NCI-H1105 (cell line): ENCODE results near the gene ANKFN1.

Experiments used
- DNase-seq: peaks from one replicate; lab custom pipeline; 2025; lab: John Stamatoyannopoulos, UW

The ANKFN1 gene

GRCh38 chr17:56436142-56436541 lies 282.9 kb downstream of the ANKFN1 start:
- DNase-seq = no peak

DNA sequence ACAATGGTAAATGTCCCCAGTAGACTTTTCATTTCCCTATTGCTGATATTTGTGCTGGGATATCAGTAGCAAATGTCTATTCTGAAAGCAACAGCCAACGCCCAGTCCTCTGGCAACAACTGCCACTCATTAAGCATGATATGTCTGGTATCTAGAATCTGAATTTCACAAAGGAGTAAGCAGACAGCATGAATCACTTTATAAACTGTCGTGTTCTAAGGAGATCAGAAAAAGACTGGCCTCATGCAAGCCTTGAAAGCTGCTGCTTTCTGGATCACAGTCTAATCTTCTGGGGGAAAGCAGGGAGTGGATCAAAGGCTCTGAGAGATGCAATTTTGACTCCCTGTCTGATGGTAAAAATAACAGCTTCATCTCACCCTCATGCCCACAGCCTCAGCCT lies 287.1 kb downstream of the ANKFN1 start:
- DNase-seq = no peak

DNA sequence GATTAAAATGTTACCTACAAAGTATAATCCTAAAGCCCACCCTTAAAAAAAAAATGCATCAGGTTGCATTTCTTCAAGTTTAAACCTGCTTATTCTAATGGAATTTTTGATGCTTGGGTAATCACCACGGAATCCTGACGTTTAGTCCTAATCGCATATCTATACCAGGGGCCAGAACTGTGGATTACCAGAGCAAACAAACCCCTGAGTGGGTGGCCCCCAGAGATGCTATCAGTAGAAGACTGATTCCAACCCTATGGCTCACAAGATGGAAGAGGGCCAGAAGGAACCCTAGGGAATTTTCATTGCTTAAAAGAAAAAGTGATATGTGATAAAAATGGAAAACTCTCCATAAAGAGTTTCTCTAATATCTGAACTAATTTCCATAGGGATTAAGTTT lies 288.0 kb downstream of the ANKFN1 start:
- DNase-seq = no peak

DNA sequence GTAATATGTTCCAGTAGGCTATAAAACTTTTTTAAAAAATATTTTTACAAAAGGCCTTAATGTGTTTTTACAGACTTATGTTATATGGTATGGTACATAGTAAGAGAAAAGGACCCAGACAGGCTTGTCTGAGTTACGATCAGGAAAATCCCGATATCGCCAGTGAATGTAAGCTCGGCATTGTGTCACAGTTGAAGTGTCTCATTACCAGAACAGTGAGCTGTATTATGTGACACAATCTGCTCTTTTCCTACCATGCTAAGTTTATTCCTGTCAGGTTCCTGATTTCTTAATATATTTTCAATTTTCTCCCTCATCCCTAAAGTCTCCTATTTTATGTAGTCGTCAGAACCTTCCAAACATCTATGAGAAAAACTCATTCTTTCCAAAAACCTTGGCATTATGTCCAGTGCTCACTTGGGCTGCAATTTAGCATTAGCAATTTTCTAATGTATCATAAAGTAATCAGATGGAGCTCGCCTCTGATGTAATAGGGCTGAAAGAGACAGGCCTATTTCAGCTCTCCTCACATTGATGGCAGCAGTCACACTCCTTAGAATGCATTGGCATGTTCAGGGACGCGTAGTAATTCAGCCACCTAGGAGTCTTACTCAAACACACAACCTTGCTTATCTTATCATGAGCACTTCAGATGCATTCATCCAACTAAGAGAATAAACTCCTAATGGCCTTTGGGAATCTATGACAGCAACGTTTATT lies 292.6 kb downstream of the ANKFN1 start:
- no peak for DNase-seq

DNA sequence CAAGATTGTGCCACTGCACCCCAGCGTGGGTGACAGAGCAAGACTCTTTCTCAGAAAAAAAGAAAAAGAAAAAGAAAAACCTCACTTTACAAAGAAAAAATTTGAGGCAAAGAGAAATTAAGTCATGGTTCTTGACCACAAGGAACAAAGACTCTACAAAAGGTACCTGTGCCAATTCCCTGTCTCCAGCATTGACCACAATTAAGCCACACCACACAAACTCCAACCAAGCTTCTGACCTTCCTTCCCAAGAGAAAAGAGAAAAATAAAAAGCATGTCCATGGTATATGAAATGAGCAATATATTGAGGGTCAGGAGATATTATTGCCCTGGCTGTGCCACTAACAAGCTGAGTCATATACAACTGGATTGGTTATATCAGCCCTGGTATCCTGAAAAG lies 293.9 kb downstream of the ANKFN1 start:
- DNase-seq = no peak

DNA sequence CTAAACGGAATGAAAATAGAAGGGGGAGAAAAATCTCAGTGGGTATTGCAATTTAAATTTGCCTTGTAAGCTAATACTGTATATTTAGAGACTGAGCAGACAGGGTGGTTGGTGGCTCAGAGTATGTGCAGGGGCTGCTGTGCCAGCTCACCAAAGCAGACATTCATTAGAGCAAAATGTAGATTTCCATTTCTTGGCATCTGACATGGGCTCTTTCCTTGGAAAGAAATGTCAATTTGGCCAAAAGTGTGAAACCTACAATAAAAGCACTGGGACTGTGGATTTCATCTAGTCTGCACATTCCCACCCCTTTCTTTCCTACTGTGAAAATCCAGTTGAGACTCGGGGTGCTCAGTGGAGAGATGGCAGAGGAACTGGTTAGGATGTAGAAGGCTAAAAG lies 295.1 kb downstream of the ANKFN1 start:
- DNase-seq = no peak

DNA sequence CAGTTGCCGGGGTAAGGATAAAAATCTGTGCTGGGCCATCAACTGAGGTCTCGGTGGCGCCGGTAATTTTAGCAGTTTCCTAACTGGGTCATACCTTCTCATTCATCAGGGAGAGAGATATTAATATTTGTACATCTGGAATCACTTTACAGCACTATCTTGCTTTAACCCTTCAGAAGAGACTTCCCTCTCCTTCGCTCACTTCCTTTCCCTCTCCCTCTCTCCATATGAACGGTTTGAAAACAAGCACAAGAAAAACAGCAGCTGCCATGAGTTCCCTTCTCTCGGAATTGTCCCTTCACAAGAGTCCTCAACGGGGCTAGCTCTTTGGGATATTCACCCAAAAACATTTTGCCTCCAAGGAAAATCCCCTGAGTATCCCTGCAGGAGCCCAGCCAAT lies 295.9 kb downstream of the ANKFN1 start:
- no peak for DNase-seq

DNA sequence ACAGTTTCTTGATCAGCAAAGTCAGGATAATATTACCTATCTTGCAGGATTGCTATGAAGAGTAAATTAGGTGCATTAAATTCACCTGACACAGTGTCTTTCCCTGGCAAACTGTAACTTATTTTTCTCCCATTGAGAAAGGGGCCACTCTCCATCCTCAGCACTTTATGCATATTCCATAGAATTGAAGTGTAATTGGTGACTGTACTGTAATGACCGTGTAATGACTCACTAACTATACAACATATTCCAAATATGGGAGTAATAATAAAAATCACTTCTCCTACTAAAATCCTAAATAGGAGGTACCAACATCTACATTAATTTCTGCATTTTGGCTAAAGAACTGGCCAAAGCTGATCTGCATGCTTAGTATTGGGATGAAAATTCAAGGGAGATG lies 298.4 kb downstream of the ANKFN1 start:
- no peak for DNase-seq

DNA sequence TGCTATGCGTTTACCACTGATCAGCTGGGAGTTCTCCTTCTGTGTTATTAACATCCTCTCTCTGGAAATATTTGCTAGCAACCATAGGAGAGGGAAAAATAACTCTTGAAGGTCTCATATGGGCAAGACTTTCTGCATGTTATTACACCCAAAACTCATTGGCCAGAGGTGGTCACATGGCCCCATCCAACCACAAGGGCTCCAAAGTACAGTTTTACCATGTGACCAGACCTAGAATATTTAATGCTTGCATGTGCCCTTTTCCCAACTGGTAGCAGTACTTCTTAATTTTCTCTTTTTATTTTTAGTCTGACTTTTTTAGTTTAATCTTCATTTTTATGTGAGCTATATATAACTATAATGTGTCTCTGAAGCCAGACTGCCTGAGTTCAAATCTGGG lies 299.2 kb downstream of the ANKFN1 start:
- DNase-seq = no peak

DNA sequence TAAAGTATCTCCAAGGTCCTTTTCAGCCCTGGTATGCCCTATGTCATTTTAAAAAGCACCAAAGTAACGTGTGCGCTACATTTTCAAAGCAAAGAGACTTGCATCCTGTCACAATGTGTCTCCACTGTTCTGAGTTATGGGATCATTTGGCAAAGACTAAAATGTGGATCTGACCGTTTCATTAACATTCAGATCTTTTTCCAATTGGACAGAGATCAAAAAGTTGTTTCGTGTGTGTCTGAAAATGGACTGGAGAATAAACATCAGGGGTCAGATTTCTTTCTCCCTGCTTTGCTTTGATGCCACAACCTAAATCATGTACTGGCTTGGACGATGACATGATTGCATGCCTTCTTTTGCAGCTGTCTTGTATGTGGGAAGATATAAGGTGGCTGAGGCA lies 304.2 kb downstream of the ANKFN1 start:
- DNase-seq = no peak

GRCh38 chr17:56465886-56466285 lies 312.6 kb downstream of the ANKFN1 start:
- no peak for DNase-seq

GRCh38 chr17:56468840-56469239 lies 315.6 kb downstream of the ANKFN1 start:
- DNase-seq = no peak

- DNase-seq = no peak
These were observed 318.4 kb downstream of the ANKFN1 start for GRCh38 chr17:56471696-56472095.

- DNase-seq = no peak
These were observed 321.8 kb downstream of the ANKFN1 start for GRCh38 chr17:56475116-56475515.

- no peak for DNase-seq
These were observed 325.7 kb downstream of the ANKFN1 start for GRCh38 chr17:56478836-56479447.

- no peak for DNase-seq
These were observed 327.2 kb downstream of the ANKFN1 start for GRCh38 chr17:56480501-56480900.

- no peak for DNase-seq
These were observed 328.4 kb downstream of the ANKFN1 start for GRCh38 chr17:56481659-56482058.

GRCh38 chr17:56482229-56482628 lies 329.0 kb downstream of the ANKFN1 start:
- no peak for DNase-seq

GRCh38 chr17:56486732-56487131 lies 333.5 kb downstream of the ANKFN1 start:
- no peak for DNase-seq

GRCh38 chr17:56488800-56489199 lies 335.5 kb downstream of the ANKFN1 start:
- no peak for DNase-seq

- no peak for DNase-seq
These were observed 336.7 kb downstream of the ANKFN1 start for GRCh38 chr17:56489980-56490379.

- DNase-seq = no peak
These were observed 342.3 kb downstream of the ANKFN1 start for GRCh38 chr17:56495556-56495955.

DNA sequence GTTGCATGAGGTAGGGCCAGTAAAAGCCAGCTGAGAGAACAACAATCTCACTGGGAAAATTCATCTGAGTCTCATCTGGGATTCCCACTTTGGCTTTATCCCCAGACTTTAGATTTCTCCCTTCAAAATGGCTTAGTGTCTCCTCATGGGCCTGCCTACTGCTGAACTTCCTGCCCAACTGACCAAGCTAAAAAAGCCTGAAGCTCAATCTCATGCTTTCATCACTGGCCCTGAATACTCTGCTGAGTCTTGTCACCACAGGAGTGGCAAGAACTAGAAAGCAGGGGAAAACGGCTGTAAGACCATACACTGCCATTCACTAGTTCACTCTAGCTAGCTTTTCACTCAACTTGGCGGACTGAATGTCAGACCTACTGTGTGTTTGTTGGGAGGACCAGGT lies 343.9 kb downstream of the ANKFN1 start:
- no peak for DNase-seq

DNA sequence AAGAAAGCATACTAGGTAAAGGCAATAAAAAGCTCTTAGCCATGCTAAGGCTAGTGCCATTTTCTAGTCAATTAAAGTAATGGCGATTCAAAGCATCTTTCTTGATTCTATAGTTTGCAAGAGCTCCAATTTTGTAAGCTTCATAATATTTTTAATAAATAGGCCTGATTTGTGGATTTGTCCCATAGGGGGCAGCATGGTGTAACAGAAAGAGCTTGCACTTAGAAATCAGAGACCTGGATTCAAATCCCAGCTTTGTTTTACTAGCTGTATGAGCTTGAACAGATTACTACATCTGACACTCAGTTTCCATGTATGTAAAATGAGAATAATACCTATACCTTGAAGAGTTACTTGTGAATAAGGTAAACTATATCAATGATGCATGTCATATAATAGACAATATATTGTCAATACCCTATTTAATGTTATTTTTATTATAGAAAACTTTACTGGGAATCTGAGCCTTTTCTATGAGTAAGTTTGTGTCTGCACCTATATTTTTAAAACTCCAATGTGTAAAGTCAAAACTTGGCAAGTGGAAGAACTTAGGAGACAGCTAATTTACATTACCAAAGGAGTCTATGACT lies 346.6 kb downstream of the ANKFN1 start:
- no peak for DNase-seq
